Activated naive CD4-positive, alpha-beta T cell treated with anti-CD3 and anti-CD28 coated beads, Interleukin-2, amount 50 U/mL, for 24 hours (primary cell): ENCODE results near the gene PTPN6.

Experiments used
- H3K27ac Mint-ChIP-seq: one replicate; pipeline ENCODE4 v1.8.0; 2021; ENCODE audit warnings: mild to moderate bottlenecking, mixed read lengths
- H3K27me3 Mint-ChIP-seq: one replicate; pipeline ENCODE4 v1.8.0; 2021; ENCODE audit warnings: mixed read lengths
- H3K36me3 Mint-ChIP-seq: one replicate; pipeline ENCODE4 v1.8.0; 2021; ENCODE audit warnings: mixed read lengths
- H3K4me1 Mint-ChIP-seq: one replicate; pipeline ENCODE4 v1.8.0; 2021; ENCODE audit warnings: mixed read lengths
- H3K4me3 Mint-ChIP-seq: one replicate; pipeline ENCODE4 v1.8.0; 2021; ENCODE audit warnings: mild to moderate bottlenecking, mixed read lengths
- H3K9me3 Mint-ChIP-seq: one replicate; pipeline ENCODE4 v1.8.0; 2021; ENCODE audit warnings: mixed read lengths

PTPN6 gene

DNA sequence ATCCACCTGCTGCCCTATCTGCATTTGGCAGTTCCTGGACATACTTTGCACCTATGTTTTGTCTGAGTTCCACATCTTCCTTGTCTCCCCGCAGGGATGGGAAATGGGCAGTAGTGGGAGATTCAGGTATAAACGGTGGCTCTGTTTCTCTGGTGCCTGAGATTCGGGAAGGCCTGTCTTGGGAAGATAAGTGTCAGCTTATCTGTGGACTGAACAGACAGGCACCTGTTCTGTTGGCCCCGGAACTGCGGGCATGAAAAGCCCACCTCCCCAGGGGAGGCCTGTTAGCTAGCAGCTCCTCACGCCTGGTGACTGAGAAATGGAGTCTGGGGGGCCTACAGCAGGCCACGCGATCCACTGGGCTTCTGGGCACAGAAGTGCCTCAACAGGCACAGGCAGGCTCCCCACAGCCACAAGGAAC, 13.5 kb downstream of the PTPN6 start:
- H3K4me1 Mint-ChIP-seq = peaks cover 62% of the 10 kb centered on the region
- H3K36me3 Mint-ChIP-seq = peaks cover 25% of the 10 kb centered on the region
- H3K9me3 Mint-ChIP-seq = no peaks in the 10 kb centered on the region
- H3K27ac Mint-ChIP-seq = peak overlapping the region; percentile 96
- H3K4me3 Mint-ChIP-seq = peak overlapping the region; percentile 66
- no peaks in the 10 kb centered on the region for H3K27me3 Mint-ChIP-seq

GRCh38 chr12:6965026-6965661, 14.0 kb downstream of the PTPN6 start:
- Mint-ChIP-seq H3K27ac (peak overlapping the region; percentile 96), H3K4me1 (peaks cover 59% of the 10 kb centered on the region), H3K9me3 (no peaks in the 10 kb centered on the region), H3K27me3 (no peaks in the 10 kb centered on the region), H3K4me3 (peak overlapping the region; percentile 66), H3K36me3 (peaks cover 25% of the 10 kb centered on the region)

GRCh38 chr12:6965714-6966113, 14.6 kb downstream of the PTPN6 start:
- no peaks in the 10 kb centered on the region for H3K27me3 Mint-ChIP-seq
- H3K4me1 Mint-ChIP-seq = peaks cover 54% of the 10 kb centered on the region
- H3K4me3 Mint-ChIP-seq = peak overlapping the region; percentile 66
- peak overlapping the region; percentile 96 for H3K27ac Mint-ChIP-seq
- no peaks in the 10 kb centered on the region for H3K9me3 Mint-ChIP-seq
- peaks cover 25% of the 10 kb centered on the region for H3K36me3 Mint-ChIP-seq

DNA sequence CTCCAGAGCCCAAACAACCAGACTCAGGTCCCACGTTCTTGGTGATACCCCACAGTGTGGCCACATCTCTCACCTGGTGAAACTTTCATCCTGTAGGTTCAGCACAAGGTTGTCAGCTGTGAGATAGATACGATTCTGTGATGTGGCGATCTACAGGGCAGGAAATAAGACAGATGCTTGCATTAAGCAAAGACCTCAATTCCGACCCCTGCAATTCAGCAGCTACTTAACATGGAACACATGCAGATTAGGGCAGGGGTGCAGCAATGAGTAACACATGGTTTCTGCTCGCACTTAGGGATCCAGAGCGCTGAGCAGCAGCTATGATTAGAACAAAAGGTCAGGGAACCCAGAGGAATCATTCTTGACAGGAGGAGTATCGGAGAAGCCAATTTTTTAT, 15.2 kb downstream of the PTPN6 start:
- Mint-ChIP-seq H3K4me1 (peaks cover 51% of the 10 kb centered on the region), H3K36me3 (peaks cover 26% of the 10 kb centered on the region), H3K4me3 (peak overlapping the region; percentile 67), H3K27ac (peak overlapping the region; percentile 69), H3K27me3 (no peaks in the 10 kb centered on the region), H3K9me3 (no peaks in the 10 kb centered on the region)

DNA sequence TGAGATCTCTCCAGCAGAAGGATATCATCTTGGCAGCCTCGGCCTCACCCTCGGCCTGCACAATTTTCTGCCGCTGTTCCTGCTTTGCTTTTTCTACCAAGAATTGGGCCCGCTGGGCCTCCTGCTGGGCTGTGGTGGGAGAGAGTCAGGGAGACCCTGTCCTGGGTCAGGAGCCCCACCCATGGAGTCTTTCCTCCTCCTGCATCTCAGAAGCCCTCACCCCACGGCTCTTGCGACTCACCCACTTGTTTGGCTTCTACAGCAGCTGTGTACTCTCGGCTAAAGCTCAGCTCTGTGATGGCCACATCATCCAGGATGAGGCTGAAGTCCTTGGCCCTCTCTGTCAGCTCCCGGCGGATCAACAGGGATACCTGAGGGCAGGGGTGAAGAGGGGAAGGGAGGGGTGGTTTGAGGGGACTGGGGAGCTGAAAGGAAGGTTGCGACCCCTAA, 16.5 kb downstream of the PTPN6 start:
- H3K4me3 Mint-ChIP-seq = no peak overlapping the region
- peaks cover 31% of the 10 kb centered on the region for H3K36me3 Mint-ChIP-seq
- peaks cover 50% of the 10 kb centered on the region for H3K4me1 Mint-ChIP-seq
- no peaks in the 10 kb centered on the region for H3K27me3 Mint-ChIP-seq
- no peaks in the 10 kb centered on the region for H3K9me3 Mint-ChIP-seq
- H3K27ac Mint-ChIP-seq = peak overlapping the region; percentile 17

- peaks cover 31% of the 10 kb centered on the region for H3K36me3 Mint-ChIP-seq
- peak overlapping the region; percentile 99 for H3K4me3 Mint-ChIP-seq
- peaks cover 52% of the 10 kb centered on the region for H3K4me1 Mint-ChIP-seq
- H3K9me3 Mint-ChIP-seq = no peaks in the 10 kb centered on the region
- H3K27ac Mint-ChIP-seq = peak overlapping the region; percentile 85
- no peaks in the 10 kb centered on the region for H3K27me3 Mint-ChIP-seq
These were observed 17.3 kb downstream of the PTPN6 start for GRCh38 chr12:6968426-6968825.

GRCh38 chr12:6970096-6970527, 19.0 kb downstream of the PTPN6 start:
- Mint-ChIP-seq H3K36me3 (peaks cover 34% of the 10 kb centered on the region), H3K27me3 (no peaks in the 10 kb centered on the region), H3K4me1 (peaks cover 51% of the 10 kb centered on the region), H3K9me3 (no peaks in the 10 kb centered on the region), H3K27ac (peak overlapping the region; percentile 100), H3K4me3 (peak overlapping the region; percentile 99)

DNA sequence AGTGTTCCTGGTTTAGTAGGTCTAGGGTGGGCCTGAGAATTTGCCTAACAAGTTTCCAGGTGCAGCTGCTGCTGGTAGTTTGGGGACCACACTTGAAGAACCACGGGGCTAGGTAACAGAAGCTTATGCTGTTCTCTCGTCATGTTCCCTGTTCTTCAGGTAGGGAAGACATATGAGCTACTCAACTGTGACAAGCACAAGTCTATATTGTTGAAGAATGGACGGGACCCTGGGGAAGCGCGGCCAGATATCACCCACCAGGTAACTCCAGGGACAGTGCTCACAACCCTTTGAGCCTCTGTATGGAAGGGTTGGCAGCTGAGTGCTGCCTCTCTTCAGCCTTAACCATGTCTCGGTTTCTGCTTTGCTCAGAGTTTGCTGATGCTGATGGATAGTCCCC, 23.0 kb downstream of the PTPN6 start:
- peak overlapping the region; percentile 30 for H3K27ac Mint-ChIP-seq

DNA sequence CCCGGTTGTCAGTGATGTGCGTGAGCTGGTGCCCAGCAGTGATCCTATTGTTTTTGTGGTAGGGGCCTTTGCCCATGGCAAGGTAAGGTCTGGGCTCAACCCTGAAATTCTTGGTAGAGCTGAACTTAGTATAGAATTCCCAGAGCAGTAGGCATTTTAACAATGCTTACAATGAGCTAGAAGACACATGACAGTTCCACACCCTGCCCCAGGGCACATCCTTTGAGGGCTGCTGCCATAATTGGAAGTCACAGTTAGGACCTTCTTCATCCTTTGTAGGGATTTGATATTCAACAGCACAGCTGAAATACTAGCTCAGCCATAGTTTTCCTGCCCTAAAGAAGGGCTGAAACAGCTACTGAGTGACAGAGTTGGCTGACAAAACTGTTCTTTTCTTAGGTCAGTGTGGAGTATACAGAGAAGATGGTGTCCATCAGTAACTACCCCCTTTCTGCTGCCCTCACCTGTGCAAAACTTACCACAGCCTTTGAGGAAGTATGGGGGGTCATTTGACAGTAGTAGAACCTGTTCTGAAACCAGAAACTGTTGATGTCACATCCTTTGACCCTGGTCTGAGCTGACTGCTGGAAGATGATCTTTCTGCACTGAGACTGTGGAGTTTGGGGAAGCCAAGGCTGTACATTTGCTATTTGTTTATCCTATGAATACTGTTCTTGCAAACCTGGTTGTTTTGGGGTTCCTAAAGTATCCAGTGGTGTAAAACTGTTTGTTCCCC, 24.3 kb downstream of the PTPN6 start:
- no peaks in the 10 kb centered on the region for H3K9me3 Mint-ChIP-seq
- H3K4me1 Mint-ChIP-seq = peaks cover 28% of the 10 kb centered on the region
- H3K27me3 Mint-ChIP-seq = no peaks in the 10 kb centered on the region
- H3K27ac Mint-ChIP-seq = peak overlapping the region; percentile 26
- H3K4me3 Mint-ChIP-seq = no peak overlapping the region
- peaks cover 23% of the 10 kb centered on the region for H3K36me3 Mint-ChIP-seq

More for the DNA sequence above, 23.0 kb downstream of the PTPN6 start:
- Mint-ChIP-seq H3K36me3 (peaks cover 25% of the 10 kb centered on the region), H3K4me1 (peaks cover 30% of the 10 kb centered on the region), H3K4me3 (no peak overlapping the region), H3K27me3 (no peaks in the 10 kb centered on the region), H3K9me3 (no peaks in the 10 kb centered on the region)

DNA sequence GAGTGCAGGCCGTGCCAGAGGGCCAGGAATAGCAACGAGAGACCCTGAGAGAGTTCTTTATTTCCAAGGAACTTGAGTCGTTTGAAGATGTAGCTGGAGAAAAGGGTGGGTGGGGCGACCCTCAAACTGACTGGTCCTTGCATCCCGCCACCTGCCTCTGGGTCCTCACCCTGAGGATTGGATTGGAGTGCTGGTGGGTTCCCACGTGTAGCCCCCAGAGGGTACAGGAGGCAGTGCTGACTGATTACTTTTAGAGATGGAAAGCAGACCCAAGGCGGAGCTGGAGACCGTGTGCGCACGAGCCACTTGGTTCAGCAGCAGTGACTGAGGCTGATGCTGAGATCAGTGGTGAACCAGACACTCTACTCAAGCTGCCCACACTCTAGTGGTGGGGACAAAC, 26.5 kb downstream of the PTPN6 start:
- H3K4me3 Mint-ChIP-seq = no peak overlapping the region
- H3K9me3 Mint-ChIP-seq = no peaks in the 10 kb centered on the region
- H3K27me3 Mint-ChIP-seq = no peaks in the 10 kb centered on the region
- H3K36me3 Mint-ChIP-seq = peaks cover 13% of the 10 kb centered on the region
- peak overlapping the region; percentile 76 for H3K27ac Mint-ChIP-seq
- H3K4me1 Mint-ChIP-seq = peaks cover 12% of the 10 kb centered on the region

DNA sequence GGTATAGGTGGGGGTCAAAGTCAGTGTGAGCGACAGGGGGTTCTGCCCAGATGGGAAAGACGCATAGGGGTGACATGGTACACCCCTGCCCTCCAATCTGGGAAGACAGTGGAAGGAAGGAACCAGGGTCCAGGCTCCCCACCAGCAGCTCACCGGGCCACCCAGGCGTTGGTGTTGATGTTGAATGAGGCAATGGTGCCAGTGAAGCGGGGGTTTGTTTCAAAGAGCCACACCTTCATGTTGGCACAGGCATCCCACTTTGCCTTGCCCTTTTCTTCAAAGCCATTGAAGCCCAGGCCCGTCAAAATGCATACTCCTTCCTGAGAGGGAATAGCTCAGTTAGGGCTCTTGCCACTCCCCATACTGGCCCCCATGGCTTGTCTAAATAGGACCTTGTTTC, 27.0 kb downstream of the PTPN6 start:
- Mint-ChIP-seq H3K27me3 (no peaks in the 10 kb centered on the region), H3K4me3 (no peak overlapping the region), H3K27ac (peak overlapping the region; percentile 51), H3K4me1 (peaks cover 8% of the 10 kb centered on the region), H3K36me3 (peaks cover 13% of the 10 kb centered on the region), H3K9me3 (no peaks in the 10 kb centered on the region)

DNA sequence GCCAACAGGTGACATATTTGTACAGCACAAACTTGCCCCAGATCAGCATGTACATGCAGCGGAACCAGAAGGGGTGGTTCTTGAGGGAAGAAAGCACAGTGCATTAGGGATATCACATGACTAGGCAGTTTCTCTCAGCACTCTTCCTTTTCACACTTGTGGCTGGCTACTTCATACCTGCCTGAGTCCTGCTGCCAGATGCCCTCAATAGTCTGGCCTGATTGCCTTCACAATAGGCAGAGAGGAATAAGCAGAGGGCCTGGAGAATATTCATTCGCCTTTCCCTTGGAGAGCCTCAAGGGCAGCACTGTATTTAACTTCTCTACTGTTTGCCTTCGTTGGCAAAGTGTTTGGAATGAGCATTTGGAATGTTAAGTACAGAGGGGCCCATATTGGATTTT, 27.5 kb downstream of the PTPN6 start:
- H3K27me3 Mint-ChIP-seq = no peaks in the 10 kb centered on the region
- H3K4me1 Mint-ChIP-seq = peaks cover 5% of the 10 kb centered on the region
- no peaks in the 10 kb centered on the region for H3K9me3 Mint-ChIP-seq
- H3K27ac Mint-ChIP-seq = peak overlapping the region; percentile 23
- H3K4me3 Mint-ChIP-seq = no peak overlapping the region
- peaks cover 13% of the 10 kb centered on the region for H3K36me3 Mint-ChIP-seq

DNA sequence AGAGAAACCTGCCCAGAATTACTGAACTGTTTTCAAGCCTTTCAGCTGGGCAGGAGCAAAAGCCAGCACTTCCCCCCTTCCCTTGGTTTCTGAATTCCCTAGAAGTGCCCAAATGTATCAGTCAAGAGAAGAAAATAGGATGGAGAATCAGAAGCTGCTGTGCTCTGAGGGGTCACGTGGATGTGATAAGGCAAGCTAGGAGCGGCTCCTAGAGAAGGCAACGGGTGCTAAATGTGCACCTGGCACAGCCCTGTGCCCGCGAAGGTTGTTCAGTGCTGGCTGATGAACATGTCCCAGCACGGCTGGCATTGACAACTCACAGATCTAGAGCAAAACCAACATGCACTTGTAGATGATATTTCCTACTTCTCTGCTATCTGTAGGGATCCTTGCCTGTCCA, 27.9 kb downstream of the PTPN6 start:
- Mint-ChIP-seq H3K27me3 (no peaks in the 10 kb centered on the region), H3K27ac (peak overlapping the region; percentile 23), H3K4me3 (no peak overlapping the region), H3K4me1 (peaks cover under 1% of the 10 kb centered on the region), H3K36me3 (peaks cover 10% of the 10 kb centered on the region), H3K9me3 (no peaks in the 10 kb centered on the region)

- peaks cover 10% of the 10 kb centered on the region for H3K36me3 Mint-ChIP-seq
- no peak overlapping the region for H3K4me3 Mint-ChIP-seq
- no peak overlapping the region for H3K27ac Mint-ChIP-seq
- no peaks in the 10 kb centered on the region for H3K4me1 Mint-ChIP-seq
- H3K27me3 Mint-ChIP-seq = no peaks in the 10 kb centered on the region
- no peaks in the 10 kb centered on the region for H3K9me3 Mint-ChIP-seq
These were observed 28.3 kb downstream of the PTPN6 start for GRCh38 chr12:6979453-6979852.

- Mint-ChIP-seq H3K27ac (no peak overlapping the region), H3K27me3 (no peaks in the 10 kb centered on the region), H3K9me3 (no peaks in the 10 kb centered on the region), H3K36me3 (peaks cover 10% of the 10 kb centered on the region), H3K4me1 (no peaks in the 10 kb centered on the region), H3K4me3 (no peak overlapping the region)
These were observed 28.9 kb downstream of the PTPN6 start for GRCh38 chr12:6980075-6980474.

DNA sequence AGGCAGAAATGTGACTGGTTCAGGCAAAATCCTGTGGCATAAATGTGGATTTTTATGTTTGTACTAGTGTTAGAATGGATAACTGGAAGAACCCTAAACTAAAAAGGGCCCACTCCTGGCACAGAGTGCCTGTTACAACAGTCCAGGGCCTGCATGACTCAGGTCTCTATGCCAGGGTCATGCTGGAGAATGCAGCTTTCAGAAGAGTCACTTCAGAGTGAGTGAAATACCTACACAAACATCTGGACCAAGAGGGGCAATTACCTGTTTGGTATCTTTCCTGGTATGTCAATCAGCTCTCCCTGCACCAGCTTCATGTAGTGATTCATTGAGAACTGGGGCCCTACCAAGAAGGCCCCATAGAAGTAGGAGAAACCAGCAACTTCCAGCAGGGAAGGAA, 29.6 kb downstream of the PTPN6 start:
- Mint-ChIP-seq H3K4me3 (no peak overlapping the region), H3K27ac (no peak overlapping the region), H3K27me3 (no peaks in the 10 kb centered on the region), H3K9me3 (no peaks in the 10 kb centered on the region), H3K36me3 (peaks cover 10% of the 10 kb centered on the region), H3K4me1 (no peaks in the 10 kb centered on the region)
